Kidney (tissue), 14 donors: ENCODE data around the gene RBM19. TPM values are rescaled to one million over a fixed set of nuclear protein-coding genes. Genes with fewer than 3 reads are reported as not detected.
A peak's percentile ranks its signal among the peaks of the same experiment; 100 is the strongest.

ENCODE experiments used
- DNase-seq, 5 donors: peaks; one replicate each; pipeline ENCODE4 v3.0.0-alpha.2; 2013 to 2020
- FAIRE-seq: peaks from 2 replicates; lab custom pipeline; 2012; peaks lifted over from hg19 to GRCh38; lab: Jason Lieb, UNC
- H3K27ac ChIP-seq, 2 donors: one replicate each; pipeline ENCODE4 v1.7.0; 2013; ENCODE audit warnings: low read depth in 2 of 2, low read length in 2 of 2, inconsistent platforms in 1 of 2
- H3K27me3 ChIP-seq: one replicate; pipeline ENCODE4 v1.7.1; 2013; ENCODE audit warnings: low read length, inconsistent platforms; ENCODE audit not compliant: control insufficient read depth, insufficient read depth
- H3K36me3 ChIP-seq, 3 donors: one replicate each; pipeline versions ENCODE4 v1.7.0 to v1.7.1; 2013; ENCODE audit warnings: low read length in 3 of 3, control low read depth in 1 of 3, inconsistent platforms in 1 of 3; ENCODE audit not compliant: insufficient read depth in 3 of 3, control insufficient read depth in 2 of 3
- H3K4me1 ChIP-seq, 3 donors: one replicate each; pipeline versions ENCODE4 v1.7.0 to v1.7.1; 2013; ENCODE audit warnings: low read length in 3 of 3, inconsistent platforms in 1 of 3, low read depth in 1 of 3; ENCODE audit not compliant: control insufficient read depth in 2 of 3, insufficient read depth in 2 of 3
- H3K4me3 ChIP-seq, 3 donors: one replicate each; pipeline versions ENCODE4 v1.7.0 to v1.8.1; 2013; ENCODE audit warnings: low read length in 3 of 3, control low read depth in 1 of 3, inconsistent platforms in 1 of 3
- H3K9ac ChIP-seq, 3 donors: one replicate each; pipeline versions ENCODE4 v1.7.0 to v1.7.1; 2013; ENCODE audit warnings: low read length in 3 of 3, control low read depth in 1 of 3, inconsistent platforms in 1 of 3
- H3K9me3 ChIP-seq, 3 donors: one replicate each; pipeline versions ENCODE4 v1.7.0 to v1.7.1; 2013; ENCODE audit warnings: low read length in 3 of 3, control low read depth in 1 of 3, inconsistent platforms in 1 of 3; ENCODE audit not compliant: control insufficient read depth in 2 of 3, insufficient read depth in 1 of 3
- CTCF ChIP-seq: IDR thresholded peaks from 3 replicates; pipeline ENCODE4 v1.5.1; 2012; ENCODE audit warnings: mild to moderate bottlenecking, moderate library complexity, borderline replicate concordance; ENCODE audit not compliant: insufficient read depth; ENCODE audit errors: extremely low read depth
- intact Hi-C: fragments of 100-400 bp; cut with DNase I; formaldehyde crosslinking; loops from one replicate; pipeline ENCODE4 v1.11.1; 2022
- polyA plus RNA-seq: library from polyadenylated mRNA; stranded (reverse); fragments of 350-450 nt; fragmentation: Illumina TruSeq; extraction: RNeasy Lipid Tissue Mini Kit (QIAGEN cat#74804); gene quantifications from one replicate; pipeline ENCODE4 v1.2.3, GENCODE V29; 2014; ENCODE audit warnings: low read depth, low replicate concordance; ENCODE audit not compliant: insufficient read depth
- total RNA-seq: library from RNA; stranded (reverse); fragmentation: NEBNext Ultra II Directional; extraction: Animal tissue kit (Norgen Biotek cat#: 25700); gene quantifications from one replicate; pipeline ENCODE4 v1.2.1, GENCODE V29; 2021
- donor health status: control.
- donor health status: control.
- donor health status: control.
- donor health status: control.
- donor health status: control.
- donor health status: DM: yes; HTN: yes; CAD: no.
- donor health status: Normal renal cell carcinoma (clear cell type).

Gene RBM19
- total and polyA plus RNA-seq, 2 donors from 2014 or later, result 12.3 to 34.7 TPM

GRCh38 chr12:114013575-114014345 lies 47.6 kb upstream of the RBM19 start:
- Histone ChIP-seq H3K36me3 (no peaks in the 10 kb centered on the region), H3K9ac (no peak overlapping the region), H3K9me3 (no peaks in the 10 kb centered on the region), H3K27ac (no peak overlapping the region), H3K4me3 (no peak overlapping the region), H3K27me3 (no peaks in the 10 kb centered on the region), H3K4me1 (no peaks in the 10 kb centered on the region)
- intact Hi-C loops, result no loop called here
- FAIRE-seq (no peak), DNase-seq (peak in 2 of 5 donors; percentile 22 to 44)
- TF ChIP-seq CTCF, result no peak

- no peak overlapping the region for H3K27ac ChIP-seq
- intact Hi-C loops, result no loop called here
- no peaks in the 10 kb centered on the region for H3K36me3 ChIP-seq
- DNase-seq, result no peak
- no peak overlapping the region for H3K9ac ChIP-seq
- no peaks in the 10 kb centered on the region for H3K4me1 ChIP-seq
- no peak for FAIRE-seq
- no peak for TF ChIP-seq CTCF
- no peaks in the 10 kb centered on the region for H3K9me3 ChIP-seq
- no peaks in the 10 kb centered on the region for H3K27me3 ChIP-seq
- no peak overlapping the region for H3K4me3 ChIP-seq
These were observed 46.8 kb upstream of the RBM19 start for GRCh38 chr12:114012744-114013431.

- no peak for FAIRE-seq
These were observed 45.6 kb upstream of the RBM19 start for GRCh38 chr12:114011711-114012110.

More at GRCh38 chr12:114011711-114012110, 45.6 kb upstream of the RBM19 start:
- intact Hi-C loops, result no loop called here
- no peak for DNase-seq
- Histone ChIP-seq H3K9me3 (no peaks in the 10 kb centered on the region), H3K4me3 (no peak overlapping the region), H3K9ac (no peak overlapping the region), H3K4me1 (no peaks in the 10 kb centered on the region), H3K27ac (no peak overlapping the region), H3K36me3 (no peaks in the 10 kb centered on the region), H3K27me3 (no peaks in the 10 kb centered on the region)
- no peak for TF ChIP-seq CTCF
